Naive thymus-derived CD4-positive, alpha-beta T cell (primary cell): Measurements from ENCODE around the gene PERP. TPM values are rescaled to one million over a fixed set of nuclear protein-coding genes. Genes with fewer than 3 reads are reported as not detected.
"Not testable (repeated sequence)": the region's sequence is repeated elsewhere in the genome, so short reads cannot be mapped to it uniquely, and the experiment has no call there.

Source experiments
- ATAC-seq: fragments of 150-1000 bp; cut with Tn5 transposase; 2 replicates; pipeline ENCODE4 v1.10.0; 2021; ENCODE audit warnings: mild to moderate bottlenecking, moderate library complexity
- CTCF ChIA-PET: fragments of 350-600 bp; sonication (Branson Sonifier 250); formaldehyde crosslinking; loops from one replicate; lab custom pipeline; 2021; ENCODE audit warnings: antibody characterized with exemption; lab: Charles Lee
- POLR2A ChIA-PET: fragments of 350-600 bp; sonication (Branson Sonifier 250); formaldehyde crosslinking; loops from one replicate; lab custom pipeline; 2021; ENCODE audit warnings: antibody characterized with exemption, inconsistent platforms; lab: Charles Lee
- DNase-seq, 9 donors: peaks; one replicate each; pipeline versions ENCODE4 v3.0.0 to v3.0.0-alpha.2; 2020 to 2022; ENCODE audit warnings: mixed read lengths in 1 of 9
- H3K27ac ChIP-seq: one replicate; pipeline ENCODE4 v1.7.0; 2013; ENCODE audit warnings: mild to moderate bottlenecking, low read depth, low read length, moderate library complexity
- H3K27me3 ChIP-seq, 2 donors: one replicate each; pipeline ENCODE4 v1.7.0; 2013; ENCODE audit warnings: low read length in 2 of 2, mild to moderate bottlenecking in 2 of 2, moderate library complexity in 2 of 2; ENCODE audit not compliant: control insufficient read depth in 2 of 2, insufficient read depth in 2 of 2
- H3K36me3 ChIP-seq, 3 experiments: 1 replicate in 2 of 3; 2 replicates in 1 of 3; pipeline ENCODE4 v1.7.0; 2013; ENCODE audit warnings: low read length in 3 of 3, mild to moderate bottlenecking in 3 of 3, moderate library complexity in 1 of 3; ENCODE audit not compliant: insufficient read depth in 3 of 3, control insufficient read depth in 2 of 3
- H3K4me1 ChIP-seq, 2 donors: one replicate each; pipeline ENCODE4 v1.7.0; 2013; ENCODE audit warnings: low read length in 2 of 2, mild to moderate bottlenecking in 2 of 2, moderate library complexity in 1 of 2; ENCODE audit not compliant: control insufficient read depth in 2 of 2, insufficient read depth in 2 of 2
- H3K4me3 ChIP-seq: 2 replicates; pipeline ENCODE4 v1.7.0; 2013; ENCODE audit warnings: mild to moderate bottlenecking, low read length
- H3K9me3 ChIP-seq, 3 experiments: 1 replicate in 2 of 3; 2 replicates in 1 of 3; pipeline ENCODE4 v1.7.0; 2013; ENCODE audit warnings: low read length in 3 of 3; ENCODE audit not compliant: control insufficient read depth in 2 of 3
- H3K27ac Mint-ChIP-seq, 9 donors: one replicate each; pipeline ENCODE4 v1.8.0; 2020 to 2022; ENCODE audit warnings: mixed read lengths in 9 of 9, mild to moderate bottlenecking in 8 of 9, moderate library complexity in 5 of 9, inconsistent platforms in 2 of 9
- H3K27me3 Mint-ChIP-seq, 5 donors: one replicate each; pipeline ENCODE4 v1.8.0; 2021 to 2022; ENCODE audit warnings: mixed read lengths in 5 of 5, mild to moderate bottlenecking in 1 of 5
- H3K36me3 Mint-ChIP-seq, 5 donors: one replicate each; pipeline ENCODE4 v1.8.0; 2020 to 2022; ENCODE audit warnings: mixed read lengths in 5 of 5, mild to moderate bottlenecking in 3 of 5, inconsistent platforms in 1 of 5
- H3K4me1 Mint-ChIP-seq, 7 donors: one replicate each; pipeline ENCODE4 v1.8.0; 2020 to 2022; ENCODE audit warnings: mixed read lengths in 7 of 7, mild to moderate bottlenecking in 3 of 7, inconsistent platforms in 1 of 7
- H3K4me3 Mint-ChIP-seq, 10 donors: one replicate each; pipeline ENCODE4 v1.8.0; 2020 to 2022; ENCODE audit warnings: mild to moderate bottlenecking in 10 of 10, mixed read lengths in 10 of 10, moderate library complexity in 6 of 10, inconsistent platforms in 2 of 10
- H3K9me3 Mint-ChIP-seq, 11 donors: one replicate each; pipeline ENCODE4 v1.8.0; 2020 to 2022; ENCODE audit warnings: mixed read lengths in 11 of 11, mild to moderate bottlenecking in 4 of 11, inconsistent platforms in 1 of 11, moderate library complexity in 1 of 11
- intact Hi-C, 2 donors: fragments of 100-400 bp; cut with micrococcal nuclease; formaldehyde crosslinking; loops; one replicate each; pipeline ENCODE4 v1.15.1; 2023
- polyA plus RNA-seq, 2 donors: library from polyadenylated mRNA; unstranded; fragments of 300-500 nt; fragmentation: Illumina TruSeq; gene quantifications; one replicate each; pipeline ENCODE4 v1.2.3, GENCODE V29; 2021
- total RNA-seq, 6 experiments: library from RNA in 5 of 6; stranded (reverse) in 5 of 6; gene quantifications; 1 replicate in 5 of 6; 2 replicates in 1 of 6; pipeline ENCODE4 v1.2.3 and lab custom pipeline; 2021 to 2026

PERP gene
- total and polyA plus RNA-seq, 7 experiments from 2014 or later, result 0.11 to 5.9 (median 0.46) TPM

- no peaks in the 10 kb centered on the region for H3K36me3 Mint-ChIP-seq
- Histone ChIP-seq H3K9me3 (no peaks in the 10 kb centered on the region), H3K36me3 (no peaks in the 10 kb centered on the region), H3K27me3 (no peaks in the 10 kb centered on the region), H3K27ac (no peak overlapping the region), H3K4me3 (no peak overlapping the region), H3K4me1 (no peaks in the 10 kb centered on the region)
- no peak overlapping the region for H3K4me3 Mint-ChIP-seq
- intact Hi-C loops, result no loop called here
- no peak overlapping the region for H3K27ac Mint-ChIP-seq
- no peaks in the 10 kb centered on the region for H3K4me1 Mint-ChIP-seq
- ATAC-seq, result no peak
- peaks cover 0 to 8% (median 3%) of the 10 kb centered on the region in 11 donors for H3K9me3 Mint-ChIP-seq
- ChIA-PET CTCF (no interaction called here), POLR2A (no interaction called here)
- H3K27me3 Mint-ChIP-seq, result peaks cover 4 to 40% (median 15%) of the 10 kb centered on the region in 5 donors
- no peak for DNase-seq
Measured at GRCh38 chr6:138128096-138128495, 20.9 kb upstream of the PERP start.

- no peaks in the 10 kb centered on the region for H3K36me3 ChIP-seq
- Mint-ChIP-seq H3K4me3 (no peak overlapping the region), H3K4me1 (no peaks in the 10 kb centered on the region), H3K27me3 (peaks cover 9 to 66% (median 28%) of the 10 kb centered on the region in 5 donors), H3K9me3 (peaks cover 0 to 10% (median 3%) of the 10 kb centered on the region in 11 donors), H3K27ac (no peak overlapping the region), H3K36me3 (no peaks in the 10 kb centered on the region)
- ChIA-PET POLR2A (no interaction called here), CTCF (interaction anchor here (0.9 kb wide), 1 partner anchor 9 kb away, joined by 4 read pairs; no protein-coding TSS in a partner anchor)
- H3K27me3 ChIP-seq, result no peaks in the 10 kb centered on the region
- H3K4me1 ChIP-seq, result no peaks in the 10 kb centered on the region
- no peak overlapping the region for H3K4me3 ChIP-seq
- intact Hi-C loops, result no loop called here
- no peak overlapping the region for H3K27ac ChIP-seq
- DNase-seq, result no peak
- ATAC-seq, result no peak
- H3K9me3 ChIP-seq, result no peaks in the 10 kb centered on the region
Measured at GRCh38 chr6:138124096-138124495, 16.9 kb upstream of the PERP start.

GRCh38 chr6:138119976-138120375 lies 12.8 kb upstream of the PERP start:
- POLR2A ChIA-PET, result no interaction called here
- Histone ChIP-seq H3K4me1 (peaks cover 0 to 4% of the 10 kb centered on the region in 2 donors), H3K36me3 (no peaks in the 10 kb centered on the region), H3K27ac (no peak overlapping the region), H3K27me3 (no peaks in the 10 kb centered on the region), H3K9me3 (no peaks in the 10 kb centered on the region), H3K4me3 (no peak overlapping the region)
- Mint-ChIP-seq H3K36me3 (no peaks in the 10 kb centered on the region), H3K27me3 (peaks cover 18 to 62% (median 38%) of the 10 kb centered on the region in 5 donors), H3K4me1 (peaks cover 5 to 8% (median 7%) of the 10 kb centered on the region in 7 donors), H3K9me3 (peaks cover 0 to 10% (median 3%) of the 10 kb centered on the region in 11 donors), H3K27ac (no peak overlapping the region), H3K4me3 (no peak overlapping the region)
- CTCF ChIA-PET, result no interaction called here
- no peak for DNase-seq
- ATAC-seq, result no peak
- intact Hi-C loops, result loop anchor here (5.0 to 10.0 kb wide), 3 partner anchors 472 to 575 kb away; no protein-coding TSS in a partner anchor

GRCh38 chr6:138119229-138119628 lies 12.0 kb upstream of the PERP start:
- H3K4me1 Mint-ChIP-seq, H3K9me3 ChIP-seq, H3K9me3 Mint-ChIP-seq, H3K27ac Mint-ChIP-seq, H3K36me3 ChIP-seq, H3K27me3 ChIP-seq, DNase-seq, H3K4me1 ChIP-seq, ATAC-seq, H3K36me3 Mint-ChIP-seq, H3K4me3 Mint-ChIP-seq, POLR2A ChIA-PET, H3K27ac ChIP-seq, H3K4me3 ChIP-seq: not testable (repeated sequence)
- H3K27me3 Mint-ChIP-seq, result peaks cover 24 to 62% (median 41%) of the 10 kb centered on the region in 5 donors
- intact Hi-C loops, result loop anchor here (5.0 to 10.0 kb wide), 3 partner anchors 473 to 576 kb away; no protein-coding TSS in a partner anchor
- CTCF ChIA-PET, result interaction anchor here (1.0 to 6.4 kb wide), 2 partner anchors 390 to 399 kb away, joined by 4 to 39 read pairs; no protein-coding TSS in a partner anchor

- Histone ChIP-seq H3K36me3 (no peaks in the 10 kb centered on the region), H3K27me3 (no peaks in the 10 kb centered on the region), H3K27ac (no peak overlapping the region), H3K4me1 (peaks cover 0 to 4% of the 10 kb centered on the region in 2 donors), H3K4me3 (no peak overlapping the region), H3K9me3 (no peaks in the 10 kb centered on the region)
- Mint-ChIP-seq H3K9me3 (peaks cover 0 to 5% (median 0%) of the 10 kb centered on the region in 11 donors), H3K27ac (no peak overlapping the region), H3K4me1 (peaks cover 5 to 10% (median 7%) of the 10 kb centered on the region in 7 donors), H3K36me3 (no peaks in the 10 kb centered on the region), H3K4me3 (no peak overlapping the region), H3K27me3 (peaks cover 25 to 58% (median 34%) of the 10 kb centered on the region in 5 donors)
- intact Hi-C loops, result loop anchor here (2.0 to 10.0 kb wide), 4 partner anchors 391 to 577 kb away; no protein-coding TSS in a partner anchor
- ChIA-PET POLR2A (no interaction called here), CTCF (interaction anchor here (0.6 to 6.4 kb wide), 14 partner anchors 35 to 1206 kb away, joined by 3 to 39 read pairs (median 4); no protein-coding TSS in a partner anchor)
- ATAC-seq (no peak), DNase-seq (no peak)
Measured at GRCh38 chr6:138117376-138117914, 10.2 kb upstream of the PERP start.

- no peaks in the 10 kb centered on the region for H3K36me3 ChIP-seq
- ChIA-PET CTCF (interaction anchor here (0.6 to 6.4 kb wide), 24 partner anchors 19 to 1258 kb away, joined by 3 to 39 read pairs (median 4); partner anchors contain the start of gene CITED2), POLR2A (interaction anchor here (0.6 kb wide), 1 partner anchor 474 kb away, joined by 3 read pairs; no protein-coding TSS in a partner anchor)
- H3K27me3 Mint-ChIP-seq, result peaks cover 22 to 50% (median 30%) of the 10 kb centered on the region in 5 donors
- no peaks in the 10 kb centered on the region for H3K9me3 ChIP-seq
- no peak overlapping the region for H3K27ac Mint-ChIP-seq
- peaks cover 0 to 5% (median 0%) of the 10 kb centered on the region in 11 donors for H3K9me3 Mint-ChIP-seq
- no peak overlapping the region for H3K4me3 ChIP-seq
- ATAC-seq, result no peak
- no peaks in the 10 kb centered on the region for H3K36me3 Mint-ChIP-seq
- H3K4me1 Mint-ChIP-seq, result peaks cover 5 to 10% (median 7%) of the 10 kb centered on the region in 7 donors
- no peak overlapping the region for H3K27ac ChIP-seq
- no peak for DNase-seq
- H3K4me3 Mint-ChIP-seq, result no peak overlapping the region
- H3K27me3 ChIP-seq, result no peaks in the 10 kb centered on the region
- intact Hi-C loops, result loop anchor here (1.0 to 10.0 kb wide), 13 partner anchors 9 to 650 kb away; partner anchors contain the start of genes HEBP2 (in 1 of the 2) and PERP (in 1 of the 2)
- peaks cover 0 to 4% of the 10 kb centered on the region in 2 donors for H3K4me1 ChIP-seq
Measured at GRCh38 chr6:138116661-138116999, 9.4 kb upstream of the PERP start.
